HEK293 (cell line): ENCODE measurements around the gene DENND6B.

ENCODE experiments used
- CTCF ChIA-PET: fragments of 350-600 bp; formaldehyde crosslinking; extraction: SDS; loops from one replicate; lab custom pipeline; 2021; ENCODE audit warnings: antibody characterized with exemption; lab: Yijun Ruan, JAX
- POLR2A ChIA-PET: fragments of 300-600 bp; formaldehyde crosslinking; extraction: SDS; loops from one replicate; lab custom pipeline; 2020; ENCODE audit warnings: antibody characterized with exemption, inconsistent platforms; lab: Yijun Ruan, JAX
- H3K27ac ChIP-seq: fragments of 200-500 bp; sonication (Bioruptor generic); 2 replicates; pipeline ENCODE4 v1.5.1; 2014; ENCODE audit warnings: low read depth, low read length, control low read depth, inconsistent platforms; ENCODE audit errors: extremely low read depth
- H3K36me3 ChIP-seq, 2 experiments: fragments of 200-500 bp in 1 of 2; sonication (Bioruptor generic) in 1 of 2; 1 replicate in 1 of 2; 2 replicates in 1 of 2; pipeline ENCODE4 v1.5.1; 2014 to 2017; ENCODE audit warnings: inconsistent platforms in 2 of 2, low read length in 2 of 2; ENCODE audit not compliant: control insufficient read depth in 2 of 2, insufficient read depth in 1 of 2
- H3K4me1 ChIP-seq: fragments of 200-500 bp; sonication (Bioruptor generic); 2 replicates; pipeline ENCODE4 v1.5.1; 2014; ENCODE audit warnings: mild to moderate bottlenecking, low read length, inconsistent platforms; ENCODE audit not compliant: control insufficient read depth, insufficient read depth
- H3K4me3 ChIP-seq: 2 replicates; pipeline ENCODE4 v1.5.1; 2011; ENCODE audit warnings: low read depth, mild to moderate bottlenecking, control low read depth, low read length, moderate library complexity
- H3K9me3 ChIP-seq: fragments of 200-500 bp; sonication (Bioruptor generic); 2 replicates; pipeline ENCODE4 v1.5.1; 2014; ENCODE audit warnings: low read depth, low read length, inconsistent platforms; ENCODE audit not compliant: control insufficient read depth, insufficient read depth
- BCL11A ChIP-seq: fragments of 450-650 bp; formaldehyde crosslinking; IDR thresholded peaks from 2 replicates; pipeline ENCODE4 v1.5.1; 2016; ENCODE audit warnings: low read depth, missing biosample characterization, missing genetic modification characterization
- GLIS2 ChIP-seq: fragments of 450-650 bp; formaldehyde crosslinking; IDR thresholded peaks from 2 replicates; pipeline ENCODE4 v1.5.1; 2016; ENCODE audit warnings: missing biosample characterization, missing genetic modification characterization
- HIC1 ChIP-seq: fragments of 450-650 bp; formaldehyde crosslinking; IDR thresholded peaks from 2 replicates; pipeline ENCODE4 v1.5.1; 2016; ENCODE audit warnings: missing biosample characterization, missing genetic modification characterization
- KLF1 ChIP-seq: fragments of 450-650 bp; formaldehyde crosslinking; IDR thresholded peaks from 2 replicates; pipeline ENCODE4 v1.5.1; 2016; ENCODE audit warnings: missing biosample characterization, missing genetic modification characterization
- MZF1 ChIP-seq: fragments of 450-650 bp; formaldehyde crosslinking; IDR thresholded peaks from 2 replicates; pipeline ENCODE4 v1.5.1; 2017; ENCODE audit warnings: missing biosample characterization, missing genetic modification characterization, borderline replicate concordance
- SALL2 ChIP-seq: fragments of 450-650 bp; formaldehyde crosslinking; IDR thresholded peaks from 2 replicates; pipeline ENCODE4 v1.5.0; 2017; ENCODE audit warnings: missing biosample characterization, mild to moderate bottlenecking, missing genetic modification characterization, borderline replicate concordance
- ZFP37 ChIP-seq: fragments of 450-650 bp; formaldehyde crosslinking; IDR thresholded peaks from 2 replicates; pipeline ENCODE4 v1.5.1; 2016; ENCODE audit warnings: missing biosample characterization, missing genetic modification characterization
- ZNF202 ChIP-seq: fragments of 450-650 bp; formaldehyde crosslinking; IDR thresholded peaks from 2 replicates; pipeline ENCODE4 v1.5.1; 2016; ENCODE audit warnings: missing biosample characterization, missing genetic modification characterization, borderline replicate concordance
- ZNF350 ChIP-seq: fragments of 450-650 bp; formaldehyde crosslinking; IDR thresholded peaks from 2 replicates; pipeline ENCODE4 v1.5.0; 2017; ENCODE audit warnings: missing biosample characterization, mild to moderate bottlenecking, missing genetic modification characterization
- ZNF423 ChIP-seq: fragments of 450-650 bp; formaldehyde crosslinking; IDR thresholded peaks from 2 replicates; pipeline ENCODE4 v1.5.1; 2016; ENCODE audit warnings: missing biosample characterization, missing genetic modification characterization
- ZNF449 ChIP-seq: fragments of 450-650 bp; formaldehyde crosslinking; IDR thresholded peaks from 2 replicates; pipeline ENCODE4 v1.5.1; 2017; ENCODE audit warnings: missing biosample characterization, mild to moderate bottlenecking, missing genetic modification characterization, moderate library complexity
- ZNF473 ChIP-seq: fragments of 450-650 bp; formaldehyde crosslinking; IDR thresholded peaks from 2 replicates; pipeline ENCODE4 v1.5.1; 2017; ENCODE audit warnings: missing biosample characterization, missing genetic modification characterization
- ZNF510 ChIP-seq: fragments of 450-650 bp; formaldehyde crosslinking; IDR thresholded peaks from 2 replicates; pipeline ENCODE4 v1.5.1; 2018; ENCODE audit warnings: mild to moderate bottlenecking, missing genetic modification characterization, missing biosample characterization; ENCODE audit not compliant: insufficient replicate concordance
- ZNF585B ChIP-seq: fragments of 450-650 bp; formaldehyde crosslinking; IDR thresholded peaks from 2 replicates; pipeline ENCODE4 v1.5.1; 2016; ENCODE audit warnings: missing biosample characterization, missing genetic modification characterization
- ZNF623 ChIP-seq: fragments of 450-650 bp; formaldehyde crosslinking; IDR thresholded peaks from 2 replicates; pipeline ENCODE4 v1.5.1; 2016; ENCODE audit warnings: missing biosample characterization, missing genetic modification characterization
- ZSCAN16 ChIP-seq: fragments of 450-650 bp; formaldehyde crosslinking; IDR thresholded peaks from 2 replicates; pipeline ENCODE4 v1.5.1; 2016; ENCODE audit warnings: missing biosample characterization, missing genetic modification characterization
- TF ChIP-seq, protein P1 (sequence below): fragments of 450-650 bp; formaldehyde crosslinking; IDR thresholded peaks from 2 replicates; pipeline ENCODE4 v1.5.1; 2017; ENCODE audit warnings: missing biosample characterization, missing genetic modification characterization
- TF ChIP-seq, protein P2 (sequence below): fragments of 450-650 bp; IDR thresholded peaks from 2 replicates; pipeline ENCODE4 v1.5.1; 2018; ENCODE audit warnings: missing biosample characterization, missing genetic modification characterization
- TF ChIP-seq, protein P3 (sequence below): fragments of 450-650 bp; formaldehyde crosslinking; IDR thresholded peaks from 2 replicates; pipeline ENCODE4 v1.5.1; 2016; ENCODE audit warnings: missing biosample characterization, missing genetic modification characterization

DENND6B gene

GRCh38 chr22:50283821-50284220 is 43.0 kb downstream of the DENND6B start:
- H3K4me3 ChIP-seq, result no peak overlapping the region
- no peaks in the 10 kb centered on the region for H3K4me1 ChIP-seq
- ChIA-PET CTCF (no interaction called here), POLR2A (no interaction called here)
- H3K9me3 ChIP-seq, result no peaks in the 10 kb centered on the region
- peaks cover 0 to 93% of the 10 kb centered on the region in 2 experiments; a peak in 2 of 3 replicates for H3K36me3 ChIP-seq
- H3K27ac ChIP-seq, result no peak overlapping the region
- TF ChIP-seq MZF1 (tag by site-specific recombination) (no peak), ZNF449 (tag by site-specific recombination) (no peak), BCL11A (tag by site-specific recombination) (no peak), ZNF423 (tag by site-specific recombination) (no peak), ZNF510 (tag by site-specific recombination) (no peak), ZNF202 (tag by site-specific recombination) (no peak)
- TF ChIP-seq, protein P1, sequence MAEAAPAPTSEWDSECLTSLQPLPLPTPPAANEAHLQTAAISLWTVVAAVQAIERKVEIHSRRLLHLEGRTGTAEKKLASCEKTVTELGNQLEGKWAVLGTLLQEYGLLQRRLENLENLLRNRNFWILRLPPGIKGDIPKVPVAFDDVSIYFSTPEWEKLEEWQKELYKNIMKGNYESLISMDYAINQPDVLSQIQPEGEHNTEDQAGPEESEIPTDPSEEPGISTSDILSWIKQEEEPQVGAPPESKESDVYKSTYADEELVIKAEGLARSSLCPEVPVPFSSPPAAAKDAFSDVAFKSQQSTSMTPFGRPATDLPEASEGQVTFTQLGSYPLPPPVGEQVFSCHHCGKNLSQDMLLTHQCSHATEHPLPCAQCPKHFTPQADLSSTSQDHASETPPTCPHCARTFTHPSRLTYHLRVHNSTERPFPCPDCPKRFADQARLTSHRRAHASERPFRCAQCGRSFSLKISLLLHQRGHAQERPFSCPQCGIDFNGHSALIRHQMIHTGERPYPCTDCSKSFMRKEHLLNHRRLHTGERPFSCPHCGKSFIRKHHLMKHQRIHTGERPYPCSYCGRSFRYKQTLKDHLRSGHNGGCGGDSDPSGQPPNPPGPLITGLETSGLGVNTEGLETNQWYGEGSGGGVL, result no peak
- TF ChIP-seq, protein P2, sequence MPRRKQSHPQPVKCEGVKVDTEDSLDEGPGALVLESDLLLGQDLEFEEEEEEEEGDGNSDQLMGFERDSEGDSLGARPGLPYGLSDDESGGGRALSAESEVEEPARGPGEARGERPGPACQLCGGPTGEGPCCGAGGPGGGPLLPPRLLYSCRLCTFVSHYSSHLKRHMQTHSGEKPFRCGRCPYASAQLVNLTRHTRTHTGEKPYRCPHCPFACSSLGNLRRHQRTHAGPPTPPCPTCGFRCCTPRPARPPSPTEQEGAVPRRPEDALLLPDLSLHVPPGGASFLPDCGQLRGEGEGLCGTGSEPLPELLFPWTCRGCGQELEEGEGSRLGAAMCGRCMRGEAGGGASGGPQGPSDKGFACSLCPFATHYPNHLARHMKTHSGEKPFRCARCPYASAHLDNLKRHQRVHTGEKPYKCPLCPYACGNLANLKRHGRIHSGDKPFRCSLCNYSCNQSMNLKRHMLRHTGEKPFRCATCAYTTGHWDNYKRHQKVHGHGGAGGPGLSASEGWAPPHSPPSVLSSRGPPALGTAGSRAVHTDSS (tag by site-specific recombination), result no peak
- TF ChIP-seq, protein P3, sequence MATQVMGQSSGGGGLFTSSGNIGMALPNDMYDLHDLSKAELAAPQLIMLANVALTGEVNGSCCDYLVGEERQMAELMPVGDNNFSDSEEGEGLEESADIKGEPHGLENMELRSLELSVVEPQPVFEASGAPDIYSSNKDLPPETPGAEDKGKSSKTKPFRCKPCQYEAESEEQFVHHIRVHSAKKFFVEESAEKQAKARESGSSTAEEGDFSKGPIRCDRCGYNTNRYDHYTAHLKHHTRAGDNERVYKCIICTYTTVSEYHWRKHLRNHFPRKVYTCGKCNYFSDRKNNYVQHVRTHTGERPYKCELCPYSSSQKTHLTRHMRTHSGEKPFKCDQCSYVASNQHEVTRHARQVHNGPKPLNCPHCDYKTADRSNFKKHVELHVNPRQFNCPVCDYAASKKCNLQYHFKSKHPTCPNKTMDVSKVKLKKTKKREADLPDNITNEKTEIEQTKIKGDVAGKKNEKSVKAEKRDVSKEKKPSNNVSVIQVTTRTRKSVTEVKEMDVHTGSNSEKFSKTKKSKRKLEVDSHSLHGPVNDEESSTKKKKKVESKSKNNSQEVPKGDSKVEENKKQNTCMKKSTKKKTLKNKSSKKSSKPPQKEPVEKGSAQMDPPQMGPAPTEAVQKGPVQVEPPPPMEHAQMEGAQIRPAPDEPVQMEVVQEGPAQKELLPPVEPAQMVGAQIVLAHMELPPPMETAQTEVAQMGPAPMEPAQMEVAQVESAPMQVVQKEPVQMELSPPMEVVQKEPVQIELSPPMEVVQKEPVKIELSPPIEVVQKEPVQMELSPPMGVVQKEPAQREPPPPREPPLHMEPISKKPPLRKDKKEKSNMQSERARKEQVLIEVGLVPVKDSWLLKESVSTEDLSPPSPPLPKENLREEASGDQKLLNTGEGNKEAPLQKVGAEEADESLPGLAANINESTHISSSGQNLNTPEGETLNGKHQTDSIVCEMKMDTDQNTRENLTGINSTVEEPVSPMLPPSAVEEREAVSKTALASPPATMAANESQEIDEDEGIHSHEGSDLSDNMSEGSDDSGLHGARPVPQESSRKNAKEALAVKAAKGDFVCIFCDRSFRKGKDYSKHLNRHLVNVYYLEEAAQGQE, result no peak

DNA sequence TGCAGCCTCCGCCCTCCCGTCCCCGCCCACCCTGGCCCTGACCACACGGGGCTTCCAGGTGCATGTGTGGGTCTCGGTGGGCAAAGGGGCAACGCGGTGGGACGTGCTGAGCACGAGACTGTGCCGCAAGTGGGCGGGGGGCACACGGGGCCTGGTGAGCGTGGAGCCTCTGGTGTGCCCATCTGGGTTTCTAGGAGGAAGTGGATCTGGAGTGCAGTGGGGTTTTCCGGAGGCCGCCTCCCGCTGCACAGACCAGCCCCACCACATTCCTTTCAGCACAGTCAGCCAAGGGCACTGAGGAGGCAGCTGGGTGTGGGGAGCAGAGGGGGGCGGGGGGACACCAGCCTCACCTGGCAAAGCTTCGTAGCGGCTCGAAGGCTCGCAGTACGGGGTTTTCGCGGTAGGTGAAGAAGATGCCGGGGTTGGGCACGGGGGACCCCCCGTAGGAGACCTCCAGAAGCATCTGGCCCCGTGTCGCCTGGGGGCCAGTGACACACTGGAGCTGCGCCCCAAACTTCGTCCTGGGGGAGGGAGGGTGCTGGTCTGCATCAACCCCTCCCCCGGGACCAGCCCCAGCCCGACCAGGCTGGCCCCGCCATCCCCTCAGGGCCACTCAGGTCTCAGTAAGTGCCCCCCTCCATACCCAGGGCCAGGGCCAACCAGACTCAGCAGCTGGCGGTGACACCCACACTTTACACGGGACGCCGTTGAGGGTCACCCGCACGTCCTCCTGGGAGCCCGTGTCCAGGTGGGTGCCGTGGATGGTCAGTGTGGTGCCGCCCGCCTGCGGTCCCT is 44.3 kb downstream of the DENND6B start:
- Histone ChIP-seq H3K9me3 (no peaks in the 10 kb centered on the region), H3K27ac (no peak overlapping the region), H3K36me3 (peaks cover 0 to 93% of the 10 kb centered on the region in 2 experiments; a peak in 2 of 3 replicates), H3K4me1 (no peaks in the 10 kb centered on the region), H3K4me3 (no peak overlapping the region)
- ChIA-PET POLR2A (interaction anchor here (1.4 kb wide), 1 partner anchor 13 kb away, joined by 3 read pairs; no protein-coding TSS in a partner anchor), CTCF (interaction anchor here (0.6 kb wide), 1 partner anchor 8 kb away, joined by 4 read pairs; no protein-coding TSS in a partner anchor)
- no peak for TF ChIP-seq ZNF473 (tag by site-specific recombination)
- TF ChIP-seq GLIS2, result peak; percentile 16; the same call in 1 of the 2 replicates
- no peak for TF ChIP-seq ZNF350 (tag by site-specific recombination)
- no peak for TF ChIP-seq ZNF623
- peak; percentile 41; the same call in 1 of the 2 replicates for TF ChIP-seq KLF1
- no peak for TF ChIP-seq ZNF585B
- no peak for TF ChIP-seq ZSCAN16 (tag by site-specific recombination)
- TF ChIP-seq HIC1 (tag by site-specific recombination), result peak; percentile 44; the same call in 1 of the 2 replicates
- TF ChIP-seq SALL2, result no peak
- TF ChIP-seq ZFP37 (tag by site-specific recombination), result no peak
- TF ChIP-seq, all 188 proteins: peak for 3
